Tibial artery (tissue), 4 donors: ENCODE data around the gene ASIC5.

Experiments used
- DNase-seq, 2 donors: peaks; one replicate each; pipeline ENCODE4 v3.0.0-alpha.2; 2019
- H3K27ac ChIP-seq, 2 donors: fragments of 200-600 bp; sonication (generic) in 1 of 2; 1 replicate in 1 of 2; 2 replicates in 1 of 2; pipeline ENCODE4 v1.5.1; 2018 to 2019; ENCODE audit warnings: mild to moderate bottlenecking in 1 of 2
- H3K27me3 ChIP-seq, 2 donors: fragments of 200-600 bp; sonication (generic) in 1 of 2; one replicate each; pipeline versions ENCODE4 v1.5.1 to v1.6.0; 2016 to 2019
- H3K36me3 ChIP-seq, 3 donors: fragments of 200-600 bp; sonication (generic) in 2 of 3; one replicate each; pipeline ENCODE4 v1.5.1; 2016 to 2019; ENCODE audit warnings: mild to moderate bottlenecking in 2 of 3
- H3K4me1 ChIP-seq, 4 donors: fragments of 200-600 bp; sonication (generic) in 2 of 4; 1 replicate in 3 of 4; 2 replicates in 1 of 4; pipeline ENCODE4 v1.5.1; 2016 to 2019
- H3K4me3 ChIP-seq, 2 donors: fragments of 200-600 bp; sonication (generic) in 1 of 2; 1 replicate in 1 of 2; 2 replicates in 1 of 2; pipeline ENCODE4 v1.5.1; 2018 to 2019; ENCODE audit warnings: mild to moderate bottlenecking in 2 of 2
- H3K9me3 ChIP-seq, 3 donors: fragments of 200-600 bp; sonication (generic) in 1 of 3; one replicate each; pipeline ENCODE4 v1.5.1; 2016 to 2019
- intact Hi-C: fragments of 100-400 bp; cut with DNase I; formaldehyde crosslinking; loops from one replicate; pipeline ENCODE4 v1.15.0; 2023; ENCODE audit warnings: low total_unique reads
- TF ChIP-seq, protein P1 (sequence below), 2 experiments: fragments of 200-600 bp in 1 of 2; fragments of 450-650 bp in 1 of 2; IDR thresholded peaks; one replicate each; pipeline ENCODE4 v1.5.1; 2017 to 2019; ENCODE audit warnings: antibody characterized with exemption in 2 of 2, mild to moderate bottlenecking in 1 of 2, moderate library complexity in 1 of 2

The ASIC5 gene

DNA sequence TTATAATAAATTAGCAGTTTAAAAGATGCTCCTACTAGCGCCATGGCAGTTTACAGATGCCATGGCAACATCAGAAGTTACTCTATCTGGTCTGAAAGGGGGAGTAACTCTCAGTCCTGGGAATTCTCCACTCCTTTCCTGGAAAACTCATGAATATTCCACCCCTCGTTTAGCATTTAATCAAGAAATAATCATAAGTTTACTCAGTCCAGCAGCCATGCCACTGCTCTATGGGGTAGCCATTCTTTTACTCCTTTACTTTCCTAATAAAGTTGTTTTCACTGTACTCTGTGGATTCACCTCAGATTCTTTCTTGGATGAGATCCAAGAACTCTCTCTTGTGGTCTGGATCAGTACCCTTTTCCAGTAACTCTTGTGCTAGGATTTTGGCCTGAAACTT lies 55.0 kb downstream of the ASIC5 start:
- TF ChIP-seq, protein P1, sequence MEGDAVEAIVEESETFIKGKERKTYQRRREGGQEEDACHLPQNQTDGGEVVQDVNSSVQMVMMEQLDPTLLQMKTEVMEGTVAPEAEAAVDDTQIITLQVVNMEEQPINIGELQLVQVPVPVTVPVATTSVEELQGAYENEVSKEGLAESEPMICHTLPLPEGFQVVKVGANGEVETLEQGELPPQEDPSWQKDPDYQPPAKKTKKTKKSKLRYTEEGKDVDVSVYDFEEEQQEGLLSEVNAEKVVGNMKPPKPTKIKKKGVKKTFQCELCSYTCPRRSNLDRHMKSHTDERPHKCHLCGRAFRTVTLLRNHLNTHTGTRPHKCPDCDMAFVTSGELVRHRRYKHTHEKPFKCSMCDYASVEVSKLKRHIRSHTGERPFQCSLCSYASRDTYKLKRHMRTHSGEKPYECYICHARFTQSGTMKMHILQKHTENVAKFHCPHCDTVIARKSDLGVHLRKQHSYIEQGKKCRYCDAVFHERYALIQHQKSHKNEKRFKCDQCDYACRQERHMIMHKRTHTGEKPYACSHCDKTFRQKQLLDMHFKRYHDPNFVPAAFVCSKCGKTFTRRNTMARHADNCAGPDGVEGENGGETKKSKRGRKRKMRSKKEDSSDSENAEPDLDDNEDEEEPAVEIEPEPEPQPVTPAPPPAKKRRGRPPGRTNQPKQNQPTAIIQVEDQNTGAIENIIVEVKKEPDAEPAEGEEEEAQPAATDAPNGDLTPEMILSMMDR (IDR thresholded peaks at IDR 0.05), result no peak
- H3K27me3 ChIP-seq, result no peaks in the 10 kb centered on the region
- H3K27ac ChIP-seq, result no peak overlapping the region
- H3K9me3 ChIP-seq, result no peaks in the 10 kb centered on the region
- H3K36me3 ChIP-seq, result no peaks in the 10 kb centered on the region
- DNase-seq, result no peak
- peaks cover 0 to 11% (median 0%) of the 10 kb centered on the region in 4 donors for H3K4me1 ChIP-seq
- no peak overlapping the region for H3K4me3 ChIP-seq
- intact Hi-C loops, result loop anchor here (5.0 kb wide), 1 partner anchor 141 kb away; the partner anchor contains the start of gene CTSO

DNA sequence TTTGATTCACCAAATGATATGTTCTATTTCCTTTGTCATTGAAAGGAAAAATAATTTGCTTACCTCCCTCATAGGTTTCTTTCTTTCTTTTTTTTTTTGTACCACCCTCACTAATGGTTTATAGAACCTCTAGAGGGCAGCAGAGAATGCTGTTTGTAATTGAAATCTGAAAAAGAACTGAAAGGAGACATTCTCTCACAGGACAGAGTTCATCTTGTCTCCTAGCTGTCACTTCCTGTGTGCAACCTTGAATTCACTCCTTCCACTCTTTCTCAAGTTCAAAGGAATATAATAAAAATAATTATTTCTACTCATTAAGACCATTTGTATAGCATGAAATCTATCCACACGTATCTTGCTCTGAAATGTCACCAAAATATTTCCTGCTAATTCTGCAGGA lies 56.2 kb downstream of the ASIC5 start:
- Histone ChIP-seq H3K27me3 (no peaks in the 10 kb centered on the region), H3K36me3 (no peaks in the 10 kb centered on the region), H3K4me3 (no peak overlapping the region), H3K27ac (no peak overlapping the region), H3K9me3 (no peaks in the 10 kb centered on the region), H3K4me1 (peaks cover 0 to 20% (median 3%) of the 10 kb centered on the region in 4 donors)
- TF ChIP-seq, protein P1 (IDR thresholded peaks at IDR 0.05), result peak; percentile 62 to 70
- no peak for DNase-seq
- intact Hi-C loops, result loop anchor here (5.0 kb wide), 1 partner anchor 142 kb away; the partner anchor contains the start of gene CTSO

DNA sequence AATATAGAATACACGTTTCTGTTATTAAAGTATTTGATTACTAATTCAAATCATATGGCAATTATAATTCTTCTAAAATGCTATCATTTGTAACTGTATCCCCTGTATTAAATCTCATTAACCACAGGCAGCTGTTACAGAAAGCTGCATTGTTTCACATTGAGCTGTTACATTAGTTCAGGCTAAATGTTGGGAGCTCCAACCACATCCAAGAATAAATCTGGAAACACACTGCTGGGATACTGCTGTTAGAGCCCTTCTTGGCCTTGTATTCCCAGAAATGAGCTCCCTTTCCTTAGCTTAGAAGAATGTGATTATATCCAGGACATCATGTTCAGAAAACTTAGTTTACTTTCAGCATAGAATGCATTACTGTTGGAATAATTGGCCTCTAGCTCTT lies 59.1 kb downstream of the ASIC5 start:
- Histone ChIP-seq H3K36me3 (no peaks in the 10 kb centered on the region), H3K27me3 (no peaks in the 10 kb centered on the region), H3K9me3 (no peaks in the 10 kb centered on the region), H3K27ac (peak overlapping the region in 1 of 2 donors; percentile 70), H3K4me3 (no peak overlapping the region), H3K4me1 (peaks cover 0 to 26% (median 5%) of the 10 kb centered on the region in 4 donors)
- DNase-seq, result no peak
- TF ChIP-seq, protein P1 (IDR thresholded peaks at IDR 0.05), result no peak
- intact Hi-C loops, result no loop called here

DNA sequence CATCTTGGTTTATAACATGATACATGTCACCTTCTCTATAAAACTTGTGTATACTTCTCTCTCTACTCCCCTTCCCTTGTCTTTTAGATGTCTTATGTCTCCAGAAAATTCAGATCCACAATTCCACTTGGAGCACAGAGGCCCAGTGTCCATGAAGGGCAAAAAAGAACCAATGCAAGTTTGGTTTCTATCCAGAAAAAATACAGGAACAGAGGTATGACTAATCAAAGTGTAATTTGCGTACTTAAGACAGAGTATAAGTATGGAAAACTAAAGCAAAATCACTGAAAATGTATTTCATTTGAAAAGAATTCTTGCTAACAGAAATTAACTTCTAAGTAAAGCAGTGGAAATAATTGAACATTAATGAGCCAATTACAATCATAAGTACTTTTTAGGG lies 61.1 kb downstream of the ASIC5 start:
- TF ChIP-seq, protein P1 (IDR thresholded peaks at IDR 0.05), result no peak
- Histone ChIP-seq H3K27ac (peak overlapping the region; percentile 52 to 70), H3K4me3 (no peak overlapping the region), H3K4me1 (peaks cover 0 to 32% (median 5%) of the 10 kb centered on the region in 4 donors), H3K36me3 (no peaks in the 10 kb centered on the region), H3K27me3 (no peaks in the 10 kb centered on the region), H3K9me3 (no peaks in the 10 kb centered on the region)
- no peak for DNase-seq
- intact Hi-C loops, result no loop called here

DNA sequence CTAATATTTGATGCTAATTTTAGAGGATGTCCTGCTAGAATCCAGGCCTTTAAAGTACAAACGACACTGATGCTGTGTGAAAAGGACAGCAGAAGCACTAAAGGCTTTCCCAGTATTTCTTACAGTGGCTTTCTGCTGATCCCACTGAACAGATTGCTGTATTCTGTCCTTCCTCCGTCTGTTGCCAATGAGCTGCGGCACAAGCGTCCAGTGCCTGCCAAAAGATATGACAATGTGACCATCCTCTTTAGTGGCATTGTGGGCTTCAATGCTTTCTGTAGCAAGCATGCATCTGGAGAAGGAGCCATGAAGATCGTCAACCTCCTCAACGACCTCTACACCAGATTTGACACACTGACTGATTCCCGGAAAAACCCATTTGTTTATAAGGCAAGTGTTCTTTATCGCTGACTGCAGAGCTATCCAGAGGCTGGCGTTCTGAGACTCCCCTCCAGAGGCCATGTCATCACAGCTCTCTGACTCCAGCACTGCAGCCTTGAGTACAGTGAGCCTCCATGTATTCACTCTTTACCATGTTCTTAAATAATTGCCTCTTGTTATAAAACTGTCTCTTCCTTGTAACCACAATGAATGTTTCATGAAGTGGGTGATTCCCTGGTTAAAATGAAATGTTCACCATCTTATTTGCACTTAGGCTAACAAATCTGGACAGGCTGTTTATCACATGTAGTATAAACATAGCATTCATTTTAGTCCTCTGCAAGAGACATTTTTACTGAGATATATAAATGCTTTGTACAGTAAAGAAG lies 63.7 kb downstream of the ASIC5 start:
- Histone ChIP-seq H3K27me3 (no peaks in the 10 kb centered on the region), H3K9me3 (no peaks in the 10 kb centered on the region), H3K27ac (peak overlapping the region in 1 of 2 donors; percentile 39), H3K4me1 (peaks cover 0 to 51% (median 5%) of the 10 kb centered on the region in 4 donors), H3K36me3 (no peaks in the 10 kb centered on the region), H3K4me3 (no peak overlapping the region)
- DNase-seq, result no peak
- TF ChIP-seq, protein P1 (IDR thresholded peaks at IDR 0.05), result no peak
- intact Hi-C loops, result no loop called here
